Natural killer cell treated with Interleukin-12 subunit alpha and Interleukin-12 subunit beta and Interleukin-15 and Interleukin-18, amount 100 ng/mL, for 72 hours (primary cell): ENCODE results near the gene RPS10. TPM values are rescaled to one million over a fixed set of nuclear protein-coding genes. Genes with fewer than 3 reads are reported as not detected.

Experiments used
- ATAC-seq, 2 donors: fragments of 150-1000 bp; cut with Tn5 transposase in 1 of 2; sonication (Bioruptor Pico), chemical (Tn5 transposase) in 1 of 2; 2 replicates each; pipeline ENCODE4 v1.10.0; 2021
- DNase-seq: peaks from one replicate; pipeline ENCODE4 v3.0.0; 2022; ENCODE audit warnings: low spot score
- H3K27ac Mint-ChIP-seq, 2 donors: 1 replicate in 1 of 2; 2 replicates in 1 of 2; pipeline ENCODE4 v1.8.0; 2022; ENCODE audit warnings: mixed read lengths in 2 of 2, mild to moderate bottlenecking in 1 of 2, moderate library complexity in 1 of 2
- H3K27me3 Mint-ChIP-seq, 2 donors: 1 replicate in 1 of 2; 2 replicates in 1 of 2; pipeline ENCODE4 v1.8.0; 2022; ENCODE audit warnings: mixed read lengths in 2 of 2
- H3K36me3 Mint-ChIP-seq: one replicate; pipeline ENCODE4 v1.8.0; 2022; ENCODE audit warnings: mixed read lengths
- H3K4me1 Mint-ChIP-seq, 2 donors: 1 replicate in 1 of 2; 2 replicates in 1 of 2; pipeline ENCODE4 v1.8.0; 2022; ENCODE audit warnings: low read depth in 2 of 2, mixed read lengths in 2 of 2, mild to moderate bottlenecking in 1 of 2
- H3K4me3 Mint-ChIP-seq: one replicate; pipeline ENCODE4 v1.8.0; 2022; ENCODE audit warnings: mixed read lengths
- H3K9me3 Mint-ChIP-seq: 2 replicates; pipeline ENCODE4 v1.8.0; 2022; ENCODE audit warnings: mixed read lengths
- total RNA-seq, 2 donors: library from RNA; stranded (reverse); gene quantifications; one replicate each; pipeline ENCODE4 v1.2.3, GENCODE V29; 2022

RPS10 gene
- total RNA-seq, 2 donors from 2014 or later: 874 to 1,112 TPM

- no peaks in the 10 kb centered on the region for H3K9me3 Mint-ChIP-seq
- no peaks in the 10 kb centered on the region for H3K27me3 Mint-ChIP-seq
- H3K4me3 Mint-ChIP-seq: no peak overlapping the region
- no peaks in the 10 kb centered on the region for H3K36me3 Mint-ChIP-seq
- H3K27ac Mint-ChIP-seq: peak overlapping the region; percentile 57 to 60
- DNase-seq (no peak), ATAC-seq (no peak)
- peaks cover 8 to 14% of the 10 kb centered on the region in 2 donors for H3K4me1 Mint-ChIP-seq
Measured at GRCh38 chr6:34393191-34393965, 32.5 kb downstream of the RPS10 start.

- DNase-seq (peak; percentile 98), ATAC-seq (peak; percentile 95 to 97)
- H3K27me3 Mint-ChIP-seq: no peaks in the 10 kb centered on the region
- H3K27ac Mint-ChIP-seq: peak within 1 kb of the TSS; percentile 57 to 60
- H3K4me3 Mint-ChIP-seq: no peak within 1 kb of the TSS
- H3K4me1 Mint-ChIP-seq: peaks cover 8 to 14% of the 10 kb centered on the region in 2 donors
- no peaks in the 10 kb centered on the region for H3K36me3 Mint-ChIP-seq
- H3K9me3 Mint-ChIP-seq: no peaks in the 10 kb centered on the region
Measured at GRCh38 chr6:34392497-34393190, 33.2 kb downstream of the RPS10 start, which contains the start of gene NUDT3. TSS of gene NUDT3 (minus strand) at chr6:34392669. CDS start at chr6:34392362, 307 bp downstream.

GRCh38 chr6:34391786-34392496 lies 33.9 kb downstream of the RPS10 start:
- H3K9me3 Mint-ChIP-seq: no peaks in the 10 kb centered on the region
- peak overlapping the region in 1 of 2 donors; percentile 57 for H3K27ac Mint-ChIP-seq
- H3K27me3 Mint-ChIP-seq: no peaks in the 10 kb centered on the region
- H3K36me3 Mint-ChIP-seq: no peaks in the 10 kb centered on the region
- DNase-seq: peak; percentile 70
- no peak overlapping the region for H3K4me3 Mint-ChIP-seq
- peak; percentile 43 to 46 for ATAC-seq
- peaks cover 8 to 14% of the 10 kb centered on the region in 2 donors for H3K4me1 Mint-ChIP-seq

GRCh38 chr6:34391473-34391785 lies 34.4 kb downstream of the RPS10 start:
- Mint-ChIP-seq H3K27me3 (no peaks in the 10 kb centered on the region), H3K4me3 (no peak overlapping the region), H3K4me1 (peaks cover 9 to 14% of the 10 kb centered on the region in 2 donors), H3K27ac (no peak overlapping the region), H3K36me3 (no peaks in the 10 kb centered on the region), H3K9me3 (no peaks in the 10 kb centered on the region)
- DNase-seq (no peak), ATAC-seq (no peak)

GRCh38 chr6:34390531-34391472 lies 35.1 kb downstream of the RPS10 start:
- DNase-seq: no peak
- Mint-ChIP-seq H3K4me1 (peaks cover 12 to 14% of the 10 kb centered on the region in 2 donors), H3K9me3 (no peaks in the 10 kb centered on the region), H3K27ac (no peak overlapping the region), H3K36me3 (no peaks in the 10 kb centered on the region), H3K27me3 (no peaks in the 10 kb centered on the region), H3K4me3 (no peak overlapping the region)
- no peak for ATAC-seq

- DNase-seq: no peak
- peaks cover 12 to 14% of the 10 kb centered on the region in 2 donors for H3K4me1 Mint-ChIP-seq
- no peak overlapping the region for H3K4me3 Mint-ChIP-seq
- H3K9me3 Mint-ChIP-seq: no peaks in the 10 kb centered on the region
- no peak for ATAC-seq
- H3K27me3 Mint-ChIP-seq: no peaks in the 10 kb centered on the region
- no peak overlapping the region for H3K27ac Mint-ChIP-seq
- H3K36me3 Mint-ChIP-seq: no peaks in the 10 kb centered on the region
Measured at GRCh38 chr6:34389034-34389433, 36.8 kb downstream of the RPS10 start.

GRCh38 chr6:34388421-34388820 lies 37.4 kb downstream of the RPS10 start:
- H3K4me3 Mint-ChIP-seq: no peak overlapping the region
- H3K9me3 Mint-ChIP-seq: no peaks in the 10 kb centered on the region
- no peak for ATAC-seq
- DNase-seq: no peak
- H3K27ac Mint-ChIP-seq: no peak overlapping the region
- no peaks in the 10 kb centered on the region for H3K27me3 Mint-ChIP-seq
- no peaks in the 10 kb centered on the region for H3K36me3 Mint-ChIP-seq
- H3K4me1 Mint-ChIP-seq: peaks cover 15 to 18% of the 10 kb centered on the region in 2 donors

GRCh38 chr6:34386316-34387137 lies 39.3 kb downstream of the RPS10 start:
- Mint-ChIP-seq H3K27me3 (no peaks in the 10 kb centered on the region), H3K27ac (no peak overlapping the region), H3K4me3 (no peak overlapping the region), H3K36me3 (no peaks in the 10 kb centered on the region), H3K9me3 (no peaks in the 10 kb centered on the region), H3K4me1 (peaks cover 12 to 13% of the 10 kb centered on the region in 2 donors)
- no peak for ATAC-seq
- DNase-seq: no peak

- Mint-ChIP-seq H3K27ac (no peak overlapping the region), H3K9me3 (no peaks in the 10 kb centered on the region), H3K36me3 (no peaks in the 10 kb centered on the region), H3K4me3 (no peak overlapping the region), H3K4me1 (peaks cover 13 to 16% of the 10 kb centered on the region in 2 donors), H3K27me3 (no peaks in the 10 kb centered on the region)
- ATAC-seq (no peak), DNase-seq (no peak)
Measured at GRCh38 chr6:34385793-34386195, 40.1 kb downstream of the RPS10 start.

- H3K4me1 Mint-ChIP-seq: peaks cover 15 to 16% of the 10 kb centered on the region in 2 donors
- H3K27me3 Mint-ChIP-seq: no peaks in the 10 kb centered on the region
- no peaks in the 10 kb centered on the region for H3K9me3 Mint-ChIP-seq
Measured at GRCh38 chr6:34384321-34385153, 41.3 kb downstream of the RPS10 start.

GRCh38 chr6:34383656-34384320 lies 42.1 kb downstream of the RPS10 start:
- no peak for DNase-seq
- no peaks in the 10 kb centered on the region for H3K36me3 Mint-ChIP-seq
- no peak for ATAC-seq
- peaks cover 11 to 13% of the 10 kb centered on the region in 2 donors for H3K4me1 Mint-ChIP-seq
- H3K27me3 Mint-ChIP-seq: no peaks in the 10 kb centered on the region
- H3K4me3 Mint-ChIP-seq: no peak overlapping the region
- H3K9me3 Mint-ChIP-seq: no peaks in the 10 kb centered on the region
- no peak overlapping the region for H3K27ac Mint-ChIP-seq

More at GRCh38 chr6:34384321-34385153, 41.3 kb downstream of the RPS10 start:
- H3K27ac Mint-ChIP-seq: no peak overlapping the region
- H3K36me3 Mint-ChIP-seq: no peaks in the 10 kb centered on the region
- H3K4me3 Mint-ChIP-seq: no peak overlapping the region
- ATAC-seq: no peak
- no peak for DNase-seq
